GM18519 (cell line): ENCODE measurements around the gene PTGER3.

ENCODE experiments used
- ATAC-seq: cut with Tn5 transposase; IDR thresholded peaks from one replicate; pipeline ENCODE4 v1.9.1; 2021; ENCODE audit warnings: mild to moderate bottlenecking, moderate library complexity; ENCODE audit not compliant: unreplicated experiment, low FRiP score

Gene PTGER3

DNA sequence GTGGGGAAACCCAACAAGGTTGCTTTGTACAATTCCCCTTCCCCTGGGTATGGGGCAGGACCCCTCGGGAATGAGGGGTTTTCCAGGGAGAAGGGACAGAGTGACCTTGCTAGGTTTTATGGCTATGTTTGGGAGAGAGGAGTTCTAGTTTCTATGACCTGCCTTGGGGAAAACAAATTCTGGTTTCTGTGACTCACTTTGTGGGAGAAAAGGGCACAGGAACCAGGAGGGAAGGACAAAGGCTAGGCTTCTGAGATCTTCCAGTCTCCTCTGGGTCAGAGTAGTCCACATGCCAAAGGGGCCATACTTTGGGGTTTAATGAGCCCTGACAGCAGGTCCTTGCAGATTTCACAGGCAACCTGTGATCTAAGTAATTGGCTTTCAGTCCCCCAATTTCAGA, 5.5 kb upstream of the PTGER3 start:
- ATAC-seq, result no peak

GRCh38 chr1:71049951-71050598, 2.5 kb upstream of the PTGER3 start:
- ATAC-seq, result peak; percentile 66

GRCh38 chr1:71046891-71047634, 553 bp downstream of the PTGER3 start:
- no peak for ATAC-seq

DNA sequence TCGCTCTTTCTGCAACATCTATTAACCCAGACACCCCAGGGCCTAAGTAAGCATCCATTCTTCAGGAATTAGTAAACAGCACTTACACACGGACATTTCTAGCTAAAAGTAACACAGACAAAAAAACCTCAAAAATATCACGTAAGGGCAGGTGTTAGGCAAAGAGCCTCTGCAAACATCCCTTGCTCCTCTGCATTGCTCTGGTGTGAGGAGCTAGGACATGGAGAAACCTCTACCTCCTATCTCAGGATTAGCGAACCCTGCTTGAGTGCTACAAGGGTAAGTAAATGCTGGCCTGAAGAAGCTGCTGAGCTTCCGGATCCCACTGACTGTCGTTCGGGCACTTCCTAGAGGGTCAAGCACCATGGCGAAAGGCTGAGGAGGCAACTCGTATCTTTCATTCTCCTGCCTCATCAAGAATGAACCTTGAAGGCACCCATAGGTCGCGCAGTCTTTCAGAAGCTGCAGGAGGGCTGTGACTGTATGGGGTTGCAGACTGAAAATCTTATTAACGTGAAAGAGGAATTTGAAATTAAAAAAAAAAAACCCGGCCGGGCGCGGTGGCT, 2.1 kb downstream of the PTGER3 start:
- ATAC-seq, result no peak

GRCh38 chr1:71044833-71045232, 2.8 kb downstream of the PTGER3 start:
- ATAC-seq, result no peak

DNA sequence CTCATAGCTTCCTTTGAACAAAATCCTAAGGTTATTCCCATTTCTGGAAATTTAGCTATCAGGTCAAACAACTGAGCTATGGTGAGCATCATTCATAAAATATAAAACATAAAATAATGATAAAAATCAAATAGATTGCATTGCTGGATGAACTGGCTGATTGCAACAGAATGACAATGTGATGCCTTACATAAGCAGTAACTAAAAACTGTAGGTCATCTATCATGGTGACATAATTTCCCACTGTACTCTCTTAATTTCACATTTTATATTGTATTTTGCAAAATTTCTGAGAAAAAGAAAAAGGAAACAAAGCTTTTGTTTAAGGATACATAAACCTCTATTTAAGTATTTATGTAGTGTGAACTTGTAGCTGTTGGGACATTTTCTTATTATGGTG, 4.6 kb downstream of the PTGER3 start:
- no peak for ATAC-seq

DNA sequence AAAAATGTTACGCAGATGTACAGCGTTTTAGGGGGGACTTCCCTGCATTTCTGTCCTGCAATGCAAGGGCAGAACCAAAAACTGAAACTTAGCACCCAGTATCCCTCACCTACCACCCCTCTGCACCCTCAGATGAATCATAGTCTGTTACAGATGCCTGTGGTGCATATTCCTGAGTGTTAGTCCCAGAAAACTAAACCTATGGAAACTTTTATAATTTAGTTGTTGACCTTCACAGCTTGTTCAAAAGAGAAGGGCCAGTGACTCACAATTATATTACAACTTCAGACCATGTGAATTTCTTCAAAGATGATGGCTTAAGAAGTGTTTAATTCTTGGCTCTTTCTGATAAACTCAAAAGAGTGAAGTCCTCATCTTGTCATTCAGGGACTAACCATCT, 5.8 kb downstream of the PTGER3 start:
- no peak for ATAC-seq

DNA sequence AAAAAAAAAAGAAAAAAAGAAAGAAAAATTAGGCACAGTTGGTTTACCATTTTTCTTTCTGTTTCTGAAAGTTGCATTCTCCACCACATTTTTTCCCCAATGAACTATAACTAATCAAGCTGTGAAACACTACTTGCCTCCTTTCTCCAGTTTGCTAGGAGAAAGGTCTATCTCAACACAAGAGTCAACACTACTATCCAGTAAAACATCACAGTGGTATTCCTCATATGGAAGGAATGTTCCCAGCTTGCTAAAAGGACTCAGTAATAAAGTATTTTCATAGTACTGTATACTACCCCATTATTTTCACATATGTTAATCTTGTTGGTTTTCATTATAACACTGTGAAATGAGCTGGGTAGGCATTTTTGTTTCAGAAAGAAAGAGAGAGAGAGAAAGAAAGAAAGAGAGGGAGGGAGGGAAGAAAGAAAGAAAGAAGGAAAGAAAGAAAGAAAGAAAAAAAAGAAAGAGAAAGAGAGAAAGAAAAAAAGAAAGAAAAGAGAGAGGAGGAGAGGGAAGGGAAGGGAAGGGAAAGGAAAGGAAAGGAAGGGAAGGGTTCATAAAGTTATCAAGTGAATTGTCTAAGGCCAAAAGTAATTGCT, 7.9 kb downstream of the PTGER3 start:
- no peak for ATAC-seq

DNA sequence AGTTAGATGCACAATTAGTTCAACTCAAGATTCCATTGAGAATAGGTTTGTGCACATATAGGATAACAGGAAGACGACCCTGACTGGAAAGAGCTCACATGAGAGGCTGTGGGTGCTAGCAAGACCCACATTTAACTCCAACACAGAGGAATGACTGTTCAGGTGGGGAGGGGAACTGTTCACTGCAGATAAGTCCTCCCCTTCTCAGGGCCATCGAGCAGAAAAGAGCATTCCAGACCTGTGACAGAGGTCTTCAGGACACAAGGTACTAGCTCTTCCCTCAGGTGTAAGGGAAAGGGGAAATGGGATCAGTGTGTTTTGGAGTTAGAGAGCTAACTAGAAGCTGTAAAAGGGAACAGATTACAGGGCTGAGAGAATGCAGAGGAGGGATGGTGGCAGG, 8.7 kb downstream of the PTGER3 start:
- ATAC-seq, result no peak

DNA sequence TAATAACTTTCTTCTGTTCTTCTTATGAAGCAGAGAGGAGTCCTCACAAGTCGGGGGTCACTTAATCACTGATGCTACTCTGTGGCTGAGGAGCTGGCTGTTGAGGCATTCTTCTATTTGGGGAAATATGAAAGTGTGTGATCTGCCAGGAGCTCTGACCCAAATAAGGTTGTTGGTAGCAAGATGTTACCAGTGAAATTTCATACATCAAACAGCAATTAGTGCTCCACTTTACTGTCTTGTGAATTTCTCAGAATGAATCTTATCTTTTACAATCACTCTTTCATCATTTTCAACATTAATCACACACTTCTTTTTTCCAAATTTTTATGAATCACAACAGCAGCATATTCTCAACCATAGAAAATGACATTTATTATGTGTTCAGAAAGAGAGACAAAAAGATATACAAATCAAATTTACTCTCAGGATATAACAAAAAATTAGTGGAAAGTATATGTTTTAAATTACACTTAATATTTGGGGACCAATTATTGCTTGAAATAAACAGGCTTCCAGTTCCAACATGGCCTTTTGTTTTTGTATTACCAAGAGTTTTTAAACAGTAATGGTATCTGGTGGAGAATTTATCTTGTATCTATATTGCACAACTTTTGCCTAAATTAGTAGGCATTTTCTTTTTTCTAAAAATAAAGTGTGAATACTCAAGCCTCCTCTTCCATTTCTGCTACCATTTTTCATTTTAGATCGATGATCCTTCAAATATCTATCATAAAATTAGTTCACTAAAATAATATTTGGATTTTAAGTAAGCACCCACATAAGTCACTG, 9.6 kb downstream of the PTGER3 start:
- no peak for ATAC-seq

- no peak for ATAC-seq
These were observed 10.6 kb downstream of the PTGER3 start for GRCh38 chr1:71037066-71037465.

- ATAC-seq, result no peak
These were observed 14.5 kb downstream of the PTGER3 start for GRCh38 chr1:71033136-71033535.

DNA sequence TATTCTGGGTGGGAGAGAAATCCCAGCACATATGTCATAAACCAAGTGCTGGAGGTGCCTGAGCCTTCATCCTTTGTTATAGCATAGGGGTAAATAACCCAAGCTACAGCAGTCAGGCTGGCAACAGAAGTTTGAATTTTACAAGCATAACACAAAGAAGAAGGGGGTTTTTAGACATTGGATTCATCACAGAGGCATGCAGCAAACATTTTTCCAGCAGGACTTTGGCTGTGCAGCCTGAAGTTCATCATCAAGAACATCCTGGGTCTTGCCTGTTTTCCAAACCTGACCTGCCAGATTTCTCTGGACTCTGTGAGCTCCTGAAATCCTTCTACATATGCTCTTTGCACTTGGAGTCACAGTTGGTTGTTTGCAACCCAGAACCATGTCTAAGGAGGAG, 16.2 kb downstream of the PTGER3 start:
- ATAC-seq, result no peak

DNA sequence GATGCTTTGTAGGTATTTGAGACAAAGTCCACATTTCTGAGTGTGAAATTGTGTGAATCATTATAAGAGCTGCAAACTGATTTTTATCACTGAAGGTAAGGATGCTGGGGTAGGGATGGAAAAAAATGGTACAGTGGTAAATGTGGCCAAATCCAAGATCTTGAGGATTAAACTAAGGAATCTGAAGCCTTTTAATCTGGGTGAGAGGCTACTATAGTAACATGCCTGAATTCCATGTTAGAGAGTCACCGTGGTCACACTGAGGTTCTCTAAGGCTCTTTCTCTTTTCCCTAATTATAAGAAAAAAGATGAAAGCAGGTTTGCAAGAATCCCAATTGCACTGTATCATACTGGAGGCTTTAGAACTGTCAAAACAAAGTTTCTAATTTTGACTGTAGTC, 17.6 kb downstream of the PTGER3 start:
- ATAC-seq, result no peak

GRCh38 chr1:71028981-71029380, 18.6 kb downstream of the PTGER3 start:
- ATAC-seq, result no peak

- no peak for ATAC-seq
These were observed 19.6 kb downstream of the PTGER3 start for GRCh38 chr1:71027991-71028390.

GRCh38 chr1:71026093-71026492, 21.5 kb downstream of the PTGER3 start:
- no peak for ATAC-seq

- no peak for ATAC-seq
These were observed 24.1 kb downstream of the PTGER3 start for GRCh38 chr1:71023515-71023914.

GRCh38 chr1:71019233-71019969, 28.2 kb downstream of the PTGER3 start:
- no peak for ATAC-seq

DNA sequence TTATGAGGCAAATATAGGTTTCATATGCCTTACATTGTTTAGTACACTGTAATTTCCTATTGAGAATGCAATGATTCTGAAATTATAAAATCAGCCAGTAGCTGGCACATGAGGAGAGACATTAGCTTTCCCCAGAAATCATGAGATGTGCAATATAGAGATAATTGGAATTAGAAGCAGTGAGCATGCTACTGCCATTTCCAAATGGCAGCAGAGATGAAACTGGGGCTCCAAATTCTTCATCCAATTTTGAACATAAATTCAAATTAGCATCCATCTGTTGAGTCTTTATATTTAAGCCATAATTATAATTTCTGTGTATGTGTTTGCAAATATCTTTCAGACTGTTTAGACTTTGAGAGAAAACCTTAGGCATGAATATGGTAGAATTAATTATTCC, 28.8 kb downstream of the PTGER3 start:
- ATAC-seq, result no peak
